GM12872 (cell line): ENCODE results near the gene CNTNAP2.

Experiments used
- TF ChIP-seq, protein P1 (sequence below): IDR thresholded peaks from 3 replicates; pipeline ENCODE4 v1.5.1; 2011; ENCODE audit warnings: low read depth, mild to moderate bottlenecking, low read length, moderate library complexity; ENCODE audit not compliant: insufficient read depth

The CNTNAP2 gene

DNA sequence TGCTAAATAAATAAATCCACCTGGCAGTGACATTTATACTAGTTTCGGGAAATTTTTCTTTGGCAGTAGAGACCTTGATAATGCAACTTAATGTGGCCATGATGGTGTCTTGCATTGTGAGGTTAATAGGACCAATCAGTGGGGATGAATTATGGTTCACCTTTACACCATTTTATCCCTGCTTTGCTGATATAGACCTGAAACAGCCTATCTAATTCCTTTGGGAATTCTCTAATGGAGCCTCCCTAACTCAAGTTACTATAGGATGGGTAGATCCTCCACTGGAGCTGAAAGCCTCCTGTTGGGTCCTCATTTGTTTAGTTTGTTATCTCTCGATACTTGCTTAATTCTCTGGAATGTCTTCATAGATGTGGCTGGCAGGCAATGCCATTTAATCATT is 276.7 kb downstream of the CNTNAP2 start:
- TF ChIP-seq, protein P1, sequence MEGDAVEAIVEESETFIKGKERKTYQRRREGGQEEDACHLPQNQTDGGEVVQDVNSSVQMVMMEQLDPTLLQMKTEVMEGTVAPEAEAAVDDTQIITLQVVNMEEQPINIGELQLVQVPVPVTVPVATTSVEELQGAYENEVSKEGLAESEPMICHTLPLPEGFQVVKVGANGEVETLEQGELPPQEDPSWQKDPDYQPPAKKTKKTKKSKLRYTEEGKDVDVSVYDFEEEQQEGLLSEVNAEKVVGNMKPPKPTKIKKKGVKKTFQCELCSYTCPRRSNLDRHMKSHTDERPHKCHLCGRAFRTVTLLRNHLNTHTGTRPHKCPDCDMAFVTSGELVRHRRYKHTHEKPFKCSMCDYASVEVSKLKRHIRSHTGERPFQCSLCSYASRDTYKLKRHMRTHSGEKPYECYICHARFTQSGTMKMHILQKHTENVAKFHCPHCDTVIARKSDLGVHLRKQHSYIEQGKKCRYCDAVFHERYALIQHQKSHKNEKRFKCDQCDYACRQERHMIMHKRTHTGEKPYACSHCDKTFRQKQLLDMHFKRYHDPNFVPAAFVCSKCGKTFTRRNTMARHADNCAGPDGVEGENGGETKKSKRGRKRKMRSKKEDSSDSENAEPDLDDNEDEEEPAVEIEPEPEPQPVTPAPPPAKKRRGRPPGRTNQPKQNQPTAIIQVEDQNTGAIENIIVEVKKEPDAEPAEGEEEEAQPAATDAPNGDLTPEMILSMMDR, result no peak

- TF ChIP-seq, protein P1, result no peak
These were observed 280.5 kb downstream of the CNTNAP2 start for GRCh38 chr7:146397141-146397540.

- TF ChIP-seq, protein P1, result no peak
These were observed 285.3 kb downstream of the CNTNAP2 start for GRCh38 chr7:146401939-146402338.

DNA sequence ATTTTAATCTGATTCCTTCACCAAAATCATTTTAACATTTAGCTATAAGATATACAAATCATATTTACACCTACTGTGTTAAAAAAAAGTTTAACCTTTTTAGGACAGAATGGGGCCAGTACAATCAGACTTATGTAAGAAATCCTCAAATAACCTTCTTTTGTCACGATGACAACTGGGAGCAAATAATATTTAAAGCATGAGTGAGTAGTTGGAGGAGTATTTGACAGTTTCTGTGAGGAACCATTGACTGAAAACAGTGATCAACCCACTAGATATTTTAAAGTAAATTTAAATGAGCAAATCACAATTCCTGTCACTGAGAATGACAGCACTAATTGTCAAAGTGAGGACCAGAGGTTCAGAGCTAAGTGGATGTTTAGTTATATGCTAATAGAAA is 289.1 kb downstream of the CNTNAP2 start:
- TF ChIP-seq, protein P1, result no peak

GRCh38 chr7:146411975-146412374 is 295.4 kb downstream of the CNTNAP2 start:
- TF ChIP-seq, protein P1, result no peak

DNA sequence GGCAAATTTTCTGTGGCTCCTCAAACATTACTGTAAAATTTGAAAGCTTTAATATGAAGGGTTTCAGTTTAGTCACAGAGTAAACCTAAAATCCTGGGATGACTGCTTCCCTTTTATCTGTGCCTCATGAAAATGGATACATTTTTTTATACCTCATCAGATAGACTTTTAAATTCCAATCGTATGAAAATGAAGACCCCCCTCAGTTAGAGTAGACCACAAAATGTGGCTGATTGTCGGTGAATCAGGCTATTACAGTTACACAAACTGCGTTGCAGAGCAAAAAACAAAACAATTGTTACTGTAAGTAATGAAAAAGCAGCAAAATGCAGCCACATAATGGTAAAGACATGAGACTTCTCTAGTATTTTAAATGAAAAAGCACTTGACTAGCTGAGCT is 296.2 kb downstream of the CNTNAP2 start:
- TF ChIP-seq, protein P1, result no peak

GRCh38 chr7:146414373-146414772 is 297.8 kb downstream of the CNTNAP2 start:
- TF ChIP-seq, protein P1, result no peak

- TF ChIP-seq, protein P1, result no peak
These were observed 298.3 kb downstream of the CNTNAP2 start for GRCh38 chr7:146414937-146415336.
